NCI-H748 (cell line): ENCODE results near the gene TAGLN3.
A peak's percentile ranks its signal among the peaks of the same experiment; 100 is the strongest.

Source experiments
- DNase-seq: peaks from one replicate; lab custom pipeline; 2025; ENCODE audit not compliant: unreplicated experiment; lab: John Stamatoyannopoulos, UW

TAGLN3 gene

DNA sequence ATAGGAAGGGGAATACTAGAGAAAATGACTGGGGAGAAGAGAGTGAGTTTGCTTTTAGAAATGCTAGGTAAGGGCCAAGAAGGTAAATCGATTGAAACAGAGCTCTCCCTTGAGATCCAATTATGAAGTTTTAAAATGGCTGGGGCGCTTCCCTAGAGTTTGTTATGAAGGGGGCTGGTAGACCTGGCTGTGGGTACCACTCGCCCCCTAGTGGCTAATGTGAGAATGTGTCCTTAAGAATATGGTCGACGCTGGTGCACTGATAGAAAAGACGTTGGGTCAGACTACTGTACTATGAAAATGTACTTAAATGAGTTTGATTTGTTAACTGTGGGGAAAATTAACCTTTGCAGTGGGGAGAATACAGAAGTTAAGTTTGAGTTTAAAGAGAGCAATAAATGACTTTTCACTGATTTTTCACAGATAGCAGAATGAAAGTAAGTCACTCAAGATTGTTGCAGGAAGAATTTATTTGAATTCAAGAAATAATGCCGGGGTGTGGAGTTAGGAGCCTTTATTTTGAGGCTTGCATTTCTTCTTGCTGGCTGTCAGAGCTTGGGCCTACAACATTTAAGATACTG, 45.0 kb downstream of the TAGLN3 start:
- peak; percentile 86 for DNase-seq

DNA sequence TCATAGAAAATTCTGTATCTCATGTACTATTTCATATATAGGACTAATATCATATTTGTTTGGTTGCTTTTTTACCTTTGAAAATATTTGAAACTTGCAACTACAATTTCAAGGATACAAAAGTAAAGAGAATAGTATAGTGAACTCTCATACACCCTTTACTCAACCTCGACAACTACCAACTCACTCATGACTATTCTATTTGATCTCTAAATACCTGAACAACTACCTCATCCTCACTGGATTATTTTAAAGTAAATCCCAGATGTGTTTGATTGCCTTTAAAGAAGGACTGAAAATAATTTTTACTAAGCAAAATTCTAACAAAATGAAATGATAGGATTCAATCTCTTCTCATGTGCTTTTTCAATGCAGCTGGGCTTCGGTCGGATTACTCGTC, 47.9 kb downstream of the TAGLN3 start:
- no peak for DNase-seq

DNA sequence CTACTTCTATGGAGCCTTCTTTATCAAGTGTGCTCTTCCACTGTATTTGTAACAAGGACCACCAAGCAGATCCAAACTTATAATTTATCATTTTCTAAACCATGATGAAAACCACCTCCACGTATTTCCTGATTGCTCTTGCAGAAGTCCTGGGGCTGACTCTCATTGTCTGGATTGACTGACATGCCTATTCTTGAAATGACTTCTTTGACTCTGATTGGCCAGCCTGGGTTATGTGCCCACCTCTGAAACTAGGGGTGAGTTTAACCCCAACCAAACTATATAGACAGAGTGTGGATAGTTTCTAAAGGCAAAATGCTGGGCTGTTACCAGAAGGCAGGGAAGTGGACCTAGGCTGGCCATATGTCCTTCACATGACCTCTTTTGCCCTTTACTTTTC, 48.5 kb downstream of the TAGLN3 start:
- DNase-seq: no peak

DNA sequence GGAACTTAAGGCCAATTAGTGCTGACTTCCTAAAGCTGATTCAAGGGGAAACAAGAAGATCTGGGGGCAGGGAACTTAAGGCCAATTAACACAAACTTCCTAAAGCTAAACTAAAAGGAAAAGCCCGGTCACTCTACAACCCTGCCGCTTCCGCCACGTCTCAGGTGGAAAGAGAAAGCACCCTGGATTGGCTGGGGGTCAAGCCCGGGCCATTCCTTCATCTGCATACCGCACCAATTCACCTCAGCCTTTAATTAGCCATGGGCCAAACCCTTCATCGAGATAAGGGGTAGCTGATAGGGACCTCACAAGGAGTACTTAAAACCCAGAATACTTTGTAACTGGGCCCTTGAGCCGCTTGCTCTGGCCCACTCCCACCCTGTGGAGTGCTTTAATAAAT, 50.2 kb downstream of the TAGLN3 start:
- DNase-seq: no peak

DNA sequence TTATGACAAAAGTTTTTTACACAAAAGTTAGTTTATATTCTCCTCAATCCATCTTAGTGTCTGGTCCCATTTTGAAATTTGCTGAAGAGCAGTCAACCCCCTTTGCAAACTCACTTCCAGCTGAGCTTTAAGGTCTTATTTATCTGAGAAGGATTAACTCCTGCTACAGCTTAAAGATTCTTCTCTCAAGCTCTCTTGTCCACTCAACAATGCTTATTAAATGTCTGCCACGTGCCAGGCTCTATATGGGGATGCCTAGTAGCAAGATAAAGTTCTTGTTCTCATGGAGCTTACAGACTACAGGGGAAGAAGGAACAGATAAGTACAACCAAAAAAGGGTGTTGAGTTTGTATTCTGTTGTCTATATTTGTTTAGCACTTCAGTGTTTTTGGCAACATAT, 54.5 kb downstream of the TAGLN3 start:
- DNase-seq: no peak

DNA sequence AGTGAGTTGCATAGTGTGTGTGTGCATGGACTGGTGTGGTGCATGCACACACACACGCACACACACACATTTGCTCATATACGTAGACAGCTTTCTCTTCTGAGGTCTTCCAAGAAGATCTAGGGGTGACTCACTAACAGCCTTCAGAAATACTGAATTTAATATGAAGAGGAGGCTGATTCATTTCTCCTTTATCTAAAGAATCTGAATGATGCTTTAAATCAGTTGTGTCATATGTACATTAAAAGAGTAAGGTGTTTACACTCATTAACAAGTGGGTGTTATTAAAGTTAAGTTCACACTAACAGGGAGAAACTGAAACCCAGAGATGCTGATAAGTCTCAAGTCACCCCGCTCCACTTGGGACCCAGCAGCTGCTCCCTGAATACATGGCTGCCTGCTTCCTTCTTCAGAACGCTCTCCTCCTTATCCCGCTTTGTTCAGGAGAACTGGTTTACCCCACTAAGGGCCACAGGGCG, 57.8 kb downstream of the TAGLN3 start:
- no peak for DNase-seq

DNA sequence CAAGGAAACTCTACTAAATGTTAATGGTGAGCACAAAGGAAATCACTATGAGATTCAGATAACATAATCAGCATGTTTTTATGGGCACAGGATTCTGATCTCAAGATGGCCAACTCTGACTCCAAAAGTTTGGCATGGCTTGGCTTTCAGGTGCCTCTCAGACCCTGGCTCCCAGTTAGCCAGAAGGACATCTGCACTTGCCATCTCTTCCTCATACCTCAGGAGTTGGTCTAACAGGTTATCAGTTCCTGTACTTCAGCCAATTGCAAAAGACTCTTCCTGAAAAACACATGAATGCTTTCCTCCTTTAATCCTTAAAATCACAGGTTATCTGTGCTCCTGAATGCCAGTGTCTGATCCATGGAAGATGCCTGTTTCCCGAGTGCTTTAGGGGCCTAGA, 60.8 kb downstream of the TAGLN3 start:
- DNase-seq: no peak

DNA sequence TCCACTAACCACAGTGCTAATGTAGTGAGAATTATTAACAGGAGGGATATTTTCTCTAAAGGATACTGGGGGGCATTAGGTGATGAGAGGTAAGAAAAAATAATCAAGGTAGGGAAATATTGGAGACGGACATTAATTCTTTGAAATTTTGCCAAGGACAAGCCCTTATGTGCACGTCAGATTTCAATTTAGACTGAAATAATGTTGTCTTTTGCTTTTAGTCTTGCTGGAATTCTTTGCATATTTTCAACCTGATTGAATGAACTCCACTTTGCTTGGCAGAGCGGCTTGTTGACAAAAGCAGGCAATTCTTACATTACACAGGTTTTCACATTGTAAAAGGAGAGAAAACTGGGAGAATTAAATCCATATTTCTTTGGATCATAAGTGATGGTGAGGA, 62.4 kb downstream of the TAGLN3 start:
- DNase-seq: no peak
